GM12878 (cell line): ENCODE data around the gene ENDOG.

Experiments used
- EGR1 ChIP-seq, 2 experiments: IDR thresholded peaks; 1 replicate in 1 of 2; 2 replicates in 1 of 2; pipeline ENCODE4 v1.6.1; 2011 to 2012; ENCODE audit warnings: low read depth in 2 of 2, low read length in 2 of 2, borderline replicate concordance in 1 of 2, mild to moderate bottlenecking in 1 of 2, moderate library complexity in 1 of 2
- SMAD1 ChIP-seq: fragments of 450-650 bp; IDR thresholded peaks from 2 replicates; pipeline ENCODE4 v1.6.1; 2018; ENCODE audit warnings: mild to moderate bottlenecking, low read depth; ENCODE audit not compliant: partially characterized antibody

GRCh38 chr9:128786681-128787601 lies 31.4 kb upstream of the ENDOG start, which contains the start of gene TBC1D13:
- TF ChIP-seq SMAD1 (no peak), EGR1 (IDR thresholded peaks at IDR 0.05; ENCODE audit: borderline replicate concordance in 1 of 2, low read depth in 2 of 2, low read length in 2 of 2) (peak; percentile 23 to 95)
